GM12891 (cell line): ENCODE measurements around the gene STAB1.

ENCODE experiments used
- DNase-seq: peaks from one replicate; pipeline ENCODE4 v3.0.0; 2011; ENCODE audit warnings: low spot score; ENCODE audit not compliant: insufficient read length
- FAIRE-seq: peaks from 2 replicates; lab custom pipeline; 2011; peaks lifted over from hg19 to GRCh38; lab: Jason Lieb, UNC
- PAX5 ChIP-seq: IDR thresholded peaks from 2 replicates; pipeline ENCODE4 v1.6.1; 2011; ENCODE audit warnings: low read length, moderate library complexity, mild to moderate bottlenecking; ENCODE audit not compliant: insufficient read depth, severe bottlenecking
- POLR2A ChIP-seq: IDR thresholded peaks from 2 replicates; pipeline ENCODE4 v1.6.1; 2011; ENCODE audit warnings: low read depth, low read length, control low read depth
- POLR2AphosphoS5 ChIP-seq: IDR thresholded peaks from 2 replicates; pipeline ENCODE4 v1.6.1; 2011; ENCODE audit warnings: low read depth, low read length, control low read depth
- POU2F2 ChIP-seq: IDR thresholded peaks from 2 replicates; pipeline ENCODE4 v1.6.1; 2011; ENCODE audit warnings: low read depth, mild to moderate bottlenecking, control low read depth, low read length, moderate library complexity
- SPI1 ChIP-seq: IDR thresholded peaks from 2 replicates; pipeline ENCODE4 v1.6.1; 2011; ENCODE audit warnings: low read depth, low read length, control low read depth
- TAF1 ChIP-seq: IDR thresholded peaks from 2 replicates; pipeline ENCODE4 v1.6.1; 2011; ENCODE audit warnings: low read depth, low read length, control low read depth

The STAB1 gene

GRCh38 chr3:52487050-52487787 is 7.9 kb upstream of the STAB1 start:
- DNase-seq (no peak), FAIRE-seq (no peak)
- TF ChIP-seq PAX5 (no peak), POLR2AphosphoS5 (no peak)

- no peak for TF ChIP-seq PAX5
- TF ChIP-seq POU2F2 = no peak
- no peak for TF ChIP-seq TAF1
- TF ChIP-seq POLR2AphosphoS5 = no peak
- no peak for TF ChIP-seq POLR2A
- TF ChIP-seq SPI1 = no peak
- no peak for DNase-seq
- FAIRE-seq = no peak
These were observed 7.1 kb upstream of the STAB1 start for GRCh38 chr3:52487788-52488691.

- no peak for TF ChIP-seq POLR2AphosphoS5
- no peak for TF ChIP-seq PAX5
- TF ChIP-seq POLR2A = no peak
- TF ChIP-seq POU2F2 = no peak
- no peak for TF ChIP-seq TAF1
- TF ChIP-seq SPI1 = no peak
- no peak for FAIRE-seq
- DNase-seq = no peak
These were observed 6.4 kb upstream of the STAB1 start for GRCh38 chr3:52488746-52489145.

GRCh38 chr3:52489453-52489852 is 5.7 kb upstream of the STAB1 start:
- FAIRE-seq (no peak), DNase-seq (no peak)
- TF ChIP-seq PAX5 (no peak), POLR2AphosphoS5 (no peak)

- FAIRE-seq (no peak), DNase-seq (no peak)
- TF ChIP-seq TAF1 (no peak), POU2F2 (no peak), PAX5 (no peak)
These were observed 4.9 kb upstream of the STAB1 start for GRCh38 chr3:52490035-52490938.

- FAIRE-seq = no peak
- no peak for DNase-seq
- TF ChIP-seq POLR2AphosphoS5 (no peak), TAF1 (no peak), PAX5 (no peak), POU2F2 (no peak), POLR2A (no peak), SPI1 (no peak)
These were observed 4.1 kb upstream of the STAB1 start for GRCh38 chr3:52490939-52491526.

GRCh38 chr3:52492059-52492458 is 3.1 kb upstream of the STAB1 start:
- FAIRE-seq (no peak), DNase-seq (no peak)
- TF ChIP-seq SPI1 = no peak
- TF ChIP-seq POLR2AphosphoS5 = no peak

GRCh38 chr3:52493232-52494017 is 1.7 kb upstream of the STAB1 start:
- no peak for FAIRE-seq
- TF ChIP-seq PAX5 (no peak), POU2F2 (no peak), POLR2AphosphoS5 (no peak; the same call in 1 of the 2 replicates), POLR2A (no peak), TAF1 (no peak), SPI1 (no peak)
- DNase-seq = no peak

- TF ChIP-seq PAX5 (no peak), SPI1 (no peak), TAF1 (no peak), POLR2AphosphoS5 (no peak), POLR2A (no peak), POU2F2 (no peak)
- FAIRE-seq = no peak
- DNase-seq = no peak
These were observed 693 bp upstream of the STAB1 start for GRCh38 chr3:52494445-52494844.
